NOMO-1 treated with DMSO at 0.1 percent for 48 hours (cell line): Measurements from ENCODE around the gene MRPS7.
A peak's percentile ranks its signal among the peaks of the same experiment; 100 is the strongest.
"Not testable (repeated sequence)": the region's sequence is repeated elsewhere in the genome, so short reads cannot be mapped to it uniquely, and the experiment has no call there.

Experiments
- DNase-seq: peaks from one replicate; lab custom pipeline; 2025; ENCODE audit not compliant: unreplicated experiment; lab: John Stamatoyannopoulos, UW

Gene MRPS7

DNA sequence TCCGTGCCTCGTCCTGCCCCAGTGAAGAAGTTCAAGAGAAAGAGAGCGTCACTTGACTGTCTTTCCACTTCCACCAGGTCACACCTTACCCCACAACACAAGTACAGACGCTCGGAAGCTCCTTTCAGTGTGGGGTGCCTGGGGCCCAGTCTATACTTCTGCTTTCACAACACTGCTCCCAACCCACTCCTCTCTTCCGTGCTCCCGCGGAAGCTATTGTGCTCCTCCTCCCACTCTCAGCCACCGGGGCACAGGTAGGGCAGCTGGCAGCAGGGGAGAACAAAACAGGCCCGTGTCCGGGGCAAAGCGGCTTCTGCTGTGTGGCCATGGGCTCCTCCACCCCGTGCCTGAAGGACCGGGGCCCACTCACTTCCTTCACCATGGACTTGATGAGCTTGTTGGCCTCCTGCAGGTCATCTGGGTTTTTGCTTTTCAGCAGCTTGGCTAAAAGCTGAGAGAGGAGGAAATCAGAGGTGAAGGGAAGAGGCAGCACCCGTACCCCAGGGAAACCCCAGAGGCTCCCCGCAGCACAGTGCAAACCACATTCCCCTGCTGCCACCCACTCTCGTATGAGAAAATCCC lies 19.1 kb upstream of the MRPS7 start:
- DNase-seq = no peak

DNA sequence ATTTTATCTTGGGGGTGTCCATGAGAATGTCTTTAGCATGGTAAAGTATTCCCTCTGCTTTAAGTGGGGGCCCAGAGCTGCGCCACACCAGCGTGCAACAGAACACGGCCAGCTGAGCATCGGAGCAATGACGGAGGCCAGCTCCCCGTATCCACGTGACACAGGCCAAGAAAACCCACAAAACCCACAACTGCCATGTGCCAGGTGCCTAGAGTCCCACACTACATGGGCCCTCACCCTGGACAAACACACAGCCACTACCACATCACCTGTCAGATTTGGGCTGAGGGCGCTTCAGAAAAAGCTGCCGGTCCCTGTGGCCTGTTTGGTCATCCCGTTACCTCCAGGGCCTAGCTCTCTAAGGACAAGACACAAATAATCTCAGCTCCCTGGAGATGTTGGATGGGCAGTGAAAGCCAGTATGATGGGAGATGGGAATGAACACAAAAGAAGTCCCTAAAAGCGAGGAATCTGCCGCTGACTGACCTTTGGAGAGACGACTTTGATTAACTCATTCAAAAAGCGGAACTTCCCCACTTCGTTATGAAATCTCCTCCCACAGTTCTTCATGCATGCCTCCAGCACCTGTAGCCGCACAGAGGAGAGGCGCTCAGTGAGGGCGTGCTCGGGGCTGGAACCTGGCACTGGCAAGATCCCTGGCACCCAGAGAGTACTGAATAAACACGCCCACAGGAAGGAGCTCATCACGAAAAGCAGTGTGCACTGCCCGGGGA lies 17.4 kb upstream of the MRPS7 start:
- DNase-seq = peak; percentile 90

DNA sequence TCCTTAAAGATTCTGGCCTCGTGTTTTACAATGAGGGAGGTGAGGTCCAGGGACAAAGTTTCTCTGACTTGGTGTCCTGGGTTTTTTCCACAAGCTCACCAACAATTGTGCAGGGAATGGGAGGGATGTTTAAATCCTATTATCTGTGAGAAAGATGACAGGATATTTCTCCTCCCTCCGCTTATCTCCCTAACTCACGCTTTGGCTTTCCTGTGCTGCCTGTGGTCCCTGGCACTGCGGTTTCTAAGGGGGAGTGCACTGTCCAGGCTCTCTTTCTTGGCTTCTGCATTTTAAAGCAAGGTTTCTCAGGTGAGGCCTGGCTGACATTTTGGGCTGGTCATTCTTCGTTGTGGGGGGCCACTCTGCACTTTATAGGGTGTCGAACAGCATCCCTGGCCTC lies 16.7 kb upstream of the MRPS7 start:
- no peak for DNase-seq

DNA sequence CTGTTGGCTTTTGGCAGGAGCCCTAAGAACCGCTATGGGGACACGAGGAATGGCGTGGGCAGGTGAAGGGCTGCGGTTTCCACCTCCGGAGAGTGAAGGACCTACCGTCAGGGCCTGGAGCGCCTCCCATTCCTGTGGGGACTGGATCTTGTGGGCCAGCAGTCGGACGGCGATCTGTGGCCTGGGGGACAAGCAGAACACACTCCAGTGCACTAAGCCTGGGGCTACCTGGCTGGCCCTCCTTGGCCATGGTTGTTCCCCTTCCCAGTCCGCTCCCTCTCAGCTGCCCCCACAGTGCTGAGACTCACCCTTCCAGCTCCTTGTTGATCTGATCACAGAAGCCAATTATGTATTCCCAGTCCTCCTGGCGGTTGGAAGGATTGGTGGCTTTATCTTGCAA lies 15.3 kb upstream of the MRPS7 start:
- DNase-seq = no peak

DNA sequence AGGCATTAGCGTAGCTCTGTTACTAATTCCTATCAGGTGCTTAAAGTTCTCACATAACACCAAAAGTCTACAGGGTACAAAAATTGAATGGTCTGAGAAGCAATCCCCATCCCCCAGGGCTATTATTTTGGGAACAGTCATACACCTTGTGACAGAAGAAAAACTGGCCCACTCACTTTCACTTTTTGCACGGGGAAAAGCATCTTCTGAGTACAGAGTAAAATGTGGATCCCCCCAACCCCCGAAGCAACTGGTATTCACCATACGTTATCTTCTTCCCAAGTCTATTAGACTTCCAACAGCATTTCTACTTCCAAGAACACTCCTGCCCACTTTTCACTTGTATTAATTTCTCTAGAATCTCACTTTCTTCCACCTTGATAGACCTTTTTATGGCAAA lies 12.1 kb upstream of the MRPS7 start:
- no peak for DNase-seq

DNA sequence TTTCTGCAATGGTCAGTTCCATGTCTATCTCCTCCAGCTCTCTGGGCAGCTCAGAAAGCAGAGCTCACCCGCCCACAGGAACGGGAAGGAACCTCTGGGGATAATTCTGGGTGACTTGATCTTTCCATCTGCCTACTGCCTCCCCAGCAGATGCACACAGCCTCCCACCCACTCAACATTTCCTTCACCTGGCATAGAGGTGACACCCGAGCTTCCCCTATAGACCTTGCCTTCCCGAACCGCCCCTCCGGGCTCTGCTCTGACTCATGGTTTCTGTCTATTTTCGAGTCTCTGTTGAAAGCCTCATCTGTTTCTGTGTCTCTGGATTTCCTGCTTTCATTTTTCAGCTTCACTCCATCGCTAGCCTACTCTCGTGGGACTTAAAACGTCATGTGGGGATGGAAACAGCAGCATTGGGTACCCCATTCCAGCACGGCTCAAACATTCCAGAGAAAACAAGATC lies 11.6 kb upstream of the MRPS7 start:
- DNase-seq = peak; percentile 42

DNA sequence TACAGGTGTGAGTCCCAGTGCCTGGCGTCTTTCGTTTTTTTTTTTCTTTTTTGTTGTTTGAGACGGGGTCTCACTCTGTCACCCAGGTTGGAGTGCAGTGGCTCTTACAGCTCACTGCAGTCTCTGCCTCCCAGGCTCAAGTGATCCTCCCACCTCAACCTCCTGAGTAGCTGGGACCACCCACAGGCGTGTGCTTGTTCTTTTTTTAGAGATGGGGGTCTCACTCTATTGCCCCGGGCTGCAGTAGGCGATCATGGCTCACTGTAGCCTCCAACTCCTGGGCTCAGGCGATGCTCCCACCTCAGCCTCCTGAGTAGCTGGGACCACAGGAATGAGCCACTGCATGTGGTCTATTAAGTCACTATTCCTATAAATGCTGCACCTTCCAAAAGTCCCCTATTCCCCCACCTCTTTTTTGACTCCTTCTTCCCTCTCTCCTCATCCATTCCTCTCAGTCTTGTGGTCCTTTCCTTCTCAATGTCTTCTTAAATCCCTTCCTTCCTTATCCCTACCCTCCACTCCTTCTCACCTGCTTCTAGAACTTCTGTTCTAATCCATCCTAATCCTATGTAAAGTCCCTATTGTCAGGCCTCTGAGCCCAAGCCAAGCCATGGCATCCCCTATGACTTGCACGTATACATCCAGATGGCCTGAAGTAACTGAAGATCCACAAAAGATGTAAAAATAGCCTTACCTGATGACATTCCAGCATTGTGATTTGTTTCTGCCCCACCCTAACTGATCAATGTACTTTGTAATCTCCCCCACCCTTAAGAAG lies 9.5 kb upstream of the MRPS7 start:
- no peak for DNase-seq

DNA sequence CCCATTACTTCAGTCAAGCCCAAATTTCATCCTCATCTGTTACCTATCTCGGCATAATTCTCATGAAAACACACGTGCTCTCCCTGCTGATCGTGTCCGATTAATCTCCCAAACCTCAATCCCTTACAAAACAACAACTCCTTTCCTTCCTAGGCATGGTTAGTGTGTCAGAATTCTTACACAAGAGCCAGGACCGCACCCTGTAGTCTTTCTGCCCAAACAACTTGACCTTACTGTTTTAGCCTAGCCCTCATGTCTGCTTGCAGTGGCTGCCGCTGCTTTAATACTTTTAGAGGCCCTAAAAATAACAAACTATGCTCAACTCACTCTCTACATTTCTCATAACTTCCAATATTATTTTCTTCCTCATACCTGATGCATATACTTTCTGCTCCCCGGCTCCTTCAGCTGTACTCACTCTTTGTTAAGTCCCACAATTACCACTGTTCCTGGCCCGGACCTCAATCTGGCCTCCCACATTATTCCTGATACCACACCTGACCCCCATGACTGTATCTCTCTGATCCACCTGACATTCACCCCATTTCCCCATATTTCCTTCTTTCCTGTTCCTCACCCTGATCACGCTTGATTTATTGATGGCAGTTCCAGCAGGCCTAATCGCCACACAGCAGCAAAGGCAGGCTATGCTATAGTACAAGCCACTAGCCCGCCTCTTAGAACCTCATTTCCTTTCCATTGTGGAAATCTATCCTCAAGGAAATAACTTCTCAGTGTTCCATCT lies 5.6 kb upstream of the MRPS7 start:
- not testable (repeated sequence) for DNase-seq

DNA sequence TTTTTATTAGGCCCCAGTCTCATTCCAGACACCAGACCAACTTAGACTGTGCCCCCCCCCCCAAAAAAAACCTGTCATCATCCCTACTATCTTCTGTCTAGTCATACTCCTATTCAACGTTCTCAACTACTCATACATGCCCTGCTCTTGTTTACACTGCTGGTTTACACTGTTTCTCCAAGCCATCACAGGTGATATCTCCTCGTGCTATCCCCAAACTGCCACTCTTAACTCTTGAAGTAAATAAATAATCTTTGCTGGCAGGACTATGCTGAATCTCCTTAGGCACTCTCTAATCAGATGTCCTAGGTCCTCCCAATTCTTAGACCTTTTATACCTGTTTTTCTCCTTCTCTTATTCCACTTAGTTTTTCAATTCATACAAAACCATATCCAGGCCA lies 4.5 kb upstream of the MRPS7 start:
- not testable (repeated sequence) for DNase-seq

DNA sequence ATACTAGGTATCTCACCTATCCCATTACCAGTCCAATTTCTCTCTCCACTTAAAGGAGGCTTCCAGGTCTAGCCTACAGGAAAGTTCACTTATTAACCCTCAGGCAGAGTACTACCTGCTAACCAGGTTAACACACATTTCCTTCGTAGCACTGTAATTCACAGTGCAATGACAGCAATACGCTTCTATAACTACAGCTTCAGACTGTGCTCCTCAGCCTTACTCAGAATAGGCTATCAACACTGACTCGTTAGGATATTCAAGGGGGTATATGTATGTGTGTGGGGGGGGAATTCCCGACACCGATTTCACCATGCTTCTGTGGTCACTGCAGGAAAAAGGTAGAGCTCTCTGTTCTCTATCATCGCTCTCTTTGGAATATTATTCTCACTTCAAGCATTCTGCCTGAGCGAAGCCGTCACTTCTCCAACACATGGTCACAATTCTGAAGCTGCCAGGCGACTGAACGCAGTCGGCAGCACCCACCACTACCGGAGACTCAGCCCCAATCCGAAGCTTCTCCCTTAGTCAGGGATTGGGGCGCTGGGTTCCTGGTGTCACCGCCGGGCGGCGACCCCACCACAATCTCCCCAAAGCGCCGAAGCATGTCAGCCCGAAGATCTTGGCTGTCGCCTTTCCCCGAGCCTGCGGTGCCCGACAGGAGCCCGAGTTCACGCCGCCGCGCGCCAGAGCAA lies 891 bp upstream of the MRPS7 start:
- DNase-seq = peak; percentile 49

DNA sequence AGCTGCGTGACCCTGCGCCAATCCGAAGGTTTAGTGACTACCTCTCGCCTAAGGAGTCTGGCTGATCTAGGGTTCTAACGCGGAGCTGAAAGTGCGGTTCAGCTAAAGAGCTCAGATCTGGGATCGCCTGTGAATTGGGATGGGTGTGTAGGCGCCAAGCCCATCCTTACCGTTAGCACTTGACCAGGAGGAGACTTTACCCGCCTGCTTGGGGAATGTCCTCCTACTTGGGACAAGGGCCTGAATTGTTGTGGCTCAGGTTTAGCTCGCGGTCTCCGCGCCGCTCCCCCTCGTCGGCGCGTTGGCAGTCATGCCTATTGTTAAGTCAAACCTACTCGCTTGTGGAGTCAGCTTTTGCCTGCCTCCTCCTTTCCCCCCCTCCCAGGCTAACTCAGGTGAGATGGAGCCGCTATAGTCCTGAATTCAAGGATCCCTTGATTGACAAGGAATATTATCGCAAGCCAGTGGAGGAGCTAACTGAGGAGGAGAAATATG lies 480 bp downstream of the MRPS7 start:
- DNase-seq = no peak

DNA sequence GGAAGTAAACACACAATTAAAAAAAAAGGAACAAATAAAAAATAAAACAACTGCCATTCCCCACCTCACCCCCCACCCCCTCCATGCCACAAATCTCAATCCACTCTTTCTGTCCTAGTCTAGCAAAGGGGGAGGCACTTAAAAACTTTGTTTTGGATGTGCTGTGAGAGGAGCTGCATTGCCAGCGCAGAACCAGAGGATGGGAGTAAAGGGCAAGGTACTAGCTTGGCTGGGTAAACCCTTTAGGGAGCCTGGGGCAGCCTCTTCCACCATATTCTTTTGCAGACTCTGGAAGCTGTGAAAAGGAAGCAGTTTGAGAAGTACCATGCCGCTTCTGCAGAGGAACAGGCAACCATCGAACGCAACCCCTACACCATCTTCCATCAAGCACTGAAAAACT lies 1.4 kb downstream of the MRPS7 start:
- no peak for DNase-seq

DNA sequence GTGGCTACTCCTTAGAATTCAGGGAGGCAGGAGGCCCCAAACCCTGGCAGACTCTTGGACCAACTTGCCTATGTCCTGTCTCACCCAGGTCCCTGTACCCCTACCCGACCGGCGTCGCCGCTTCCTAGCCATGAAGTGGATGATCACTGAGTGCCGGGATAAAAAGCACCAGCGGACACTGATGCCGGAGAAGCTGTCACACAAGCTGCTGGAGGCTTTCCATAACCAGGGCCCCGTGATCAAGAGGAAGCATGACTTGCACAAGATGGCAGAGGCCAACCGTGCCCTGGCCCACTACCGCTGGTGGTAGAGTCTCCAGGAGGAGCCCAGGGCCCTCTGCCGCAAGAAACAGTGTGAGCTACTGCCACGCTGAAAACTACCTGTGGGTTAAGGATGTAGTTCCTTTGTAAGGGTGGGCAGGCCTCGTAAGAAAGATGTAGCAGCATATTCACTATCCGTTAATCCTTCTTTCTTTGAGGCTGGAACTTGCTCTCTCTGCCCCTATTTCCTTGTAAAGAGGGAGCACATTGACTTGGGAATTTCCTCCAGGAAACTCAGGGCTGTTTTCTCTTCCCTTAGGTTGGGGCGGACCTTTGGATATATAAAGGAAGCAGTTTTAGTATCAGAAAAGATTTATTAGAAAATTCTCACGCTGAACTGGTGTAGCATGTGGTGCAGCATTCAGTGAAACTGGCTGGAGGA lies 4.1 kb downstream of the MRPS7 start:
- no peak for DNase-seq

DNA sequence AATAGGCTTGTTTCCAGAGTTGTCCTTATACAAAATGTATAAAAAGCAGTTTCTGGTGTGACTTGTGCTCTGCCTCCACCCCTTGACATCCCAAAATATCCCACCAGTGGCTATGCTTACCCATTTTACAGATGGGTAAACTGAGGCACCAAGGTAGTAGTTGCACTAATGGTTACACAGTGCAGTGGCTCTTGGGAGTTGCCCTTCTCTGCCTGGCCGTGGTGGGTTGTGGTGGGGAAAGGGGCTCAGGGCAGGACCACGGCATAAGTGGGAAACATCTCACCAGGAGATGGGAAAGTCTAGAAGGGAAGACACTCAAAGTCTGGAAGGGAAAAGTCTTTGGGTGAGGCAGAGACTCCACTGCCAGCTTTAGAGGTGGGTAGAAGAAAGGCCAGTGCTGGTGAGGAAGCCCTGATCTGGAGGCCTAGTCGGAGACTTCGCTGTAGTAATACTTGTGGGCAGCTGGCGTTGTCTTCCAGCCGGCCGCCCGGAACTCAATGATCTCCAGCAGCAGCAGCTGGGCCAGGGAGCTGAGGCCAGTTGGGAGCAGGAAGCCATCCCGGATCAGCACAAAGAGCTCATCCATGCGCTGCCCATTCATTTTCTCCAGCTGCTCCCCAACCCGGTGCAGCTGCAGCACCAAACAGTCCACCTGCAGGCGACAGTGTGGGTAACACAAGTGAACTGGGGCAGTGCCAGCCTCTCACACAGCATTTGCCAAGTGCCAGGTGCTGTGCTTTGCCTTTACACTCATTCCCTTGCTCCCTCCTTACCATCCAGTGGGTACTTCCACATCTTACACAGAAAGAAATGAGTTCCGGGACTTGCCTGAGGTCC lies 4.9 kb downstream of the MRPS7 start:
- no peak for DNase-seq

DNA sequence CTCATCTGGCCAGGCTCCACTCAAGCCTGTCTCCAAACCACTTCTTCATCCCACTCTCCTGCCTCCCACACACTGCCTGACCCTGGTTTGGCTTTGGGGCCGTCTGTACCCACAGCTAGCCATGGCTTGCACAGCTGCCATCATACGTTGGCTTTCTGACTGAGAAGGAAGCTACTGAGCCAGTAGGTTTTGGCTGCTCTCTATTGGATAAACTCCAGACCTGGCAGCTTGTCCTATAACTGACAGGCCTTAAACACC lies 5.4 kb downstream of the MRPS7 start:
- no peak for DNase-seq

DNA sequence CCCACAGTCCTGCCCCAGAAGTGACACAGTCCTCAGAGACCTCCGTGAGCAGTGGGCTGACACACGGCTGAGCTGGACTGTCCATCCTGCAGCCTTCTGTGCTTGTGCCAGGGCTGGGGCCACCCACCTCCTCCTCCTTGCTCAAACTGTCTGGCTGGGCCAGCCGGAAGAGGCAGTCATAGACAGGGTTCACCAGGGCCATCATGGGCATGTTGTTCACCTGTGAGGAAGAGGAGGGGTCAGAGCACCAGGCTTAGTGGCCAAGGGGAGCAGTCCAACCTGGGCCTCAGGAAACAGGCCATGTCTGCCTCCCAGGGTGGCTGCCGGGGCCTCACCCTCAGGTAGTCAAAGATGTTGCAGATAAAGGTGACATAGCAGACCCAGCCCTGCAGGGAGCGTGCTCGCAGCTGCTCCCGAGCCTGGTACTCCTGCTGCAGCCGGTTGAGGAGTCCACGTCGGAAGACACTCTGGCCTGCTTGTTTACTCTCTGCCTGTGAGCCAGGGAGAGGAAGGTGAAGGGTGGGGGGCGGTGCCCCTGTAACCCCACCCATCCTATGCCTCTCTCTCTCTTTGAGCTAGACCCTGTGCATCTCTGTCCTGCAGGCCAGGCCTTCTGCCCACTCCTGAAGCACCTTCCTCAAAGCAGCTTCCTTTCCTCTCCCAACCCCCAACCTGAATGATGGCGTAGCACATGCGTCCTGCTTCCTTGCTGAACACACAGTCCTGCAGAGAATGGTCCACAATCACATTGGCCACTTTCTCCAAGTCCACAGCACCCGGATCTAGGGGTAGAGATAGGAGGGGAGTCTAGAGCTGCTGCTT lies 5.9 kb downstream of the MRPS7 start:
- DNase-seq = no peak

DNA sequence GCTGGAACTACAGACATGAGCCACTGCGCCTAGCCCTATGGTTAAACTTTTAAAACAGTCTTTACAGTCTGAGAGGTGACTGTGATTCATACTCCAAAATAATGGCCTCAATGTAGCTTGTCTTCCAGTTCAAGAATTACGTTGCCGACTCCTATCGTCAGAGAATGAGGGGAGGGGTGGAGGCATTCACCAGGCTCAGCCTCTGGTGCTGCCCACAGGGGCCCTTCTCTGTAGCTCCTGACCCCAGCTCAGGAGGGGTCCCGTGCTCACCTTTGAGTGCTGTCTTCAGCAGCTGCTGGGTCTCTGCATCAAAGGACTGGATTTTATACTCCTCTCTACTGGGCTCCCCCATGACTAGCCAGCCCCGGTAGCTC lies 8.2 kb downstream of the MRPS7 start:
- DNase-seq = no peak

DNA sequence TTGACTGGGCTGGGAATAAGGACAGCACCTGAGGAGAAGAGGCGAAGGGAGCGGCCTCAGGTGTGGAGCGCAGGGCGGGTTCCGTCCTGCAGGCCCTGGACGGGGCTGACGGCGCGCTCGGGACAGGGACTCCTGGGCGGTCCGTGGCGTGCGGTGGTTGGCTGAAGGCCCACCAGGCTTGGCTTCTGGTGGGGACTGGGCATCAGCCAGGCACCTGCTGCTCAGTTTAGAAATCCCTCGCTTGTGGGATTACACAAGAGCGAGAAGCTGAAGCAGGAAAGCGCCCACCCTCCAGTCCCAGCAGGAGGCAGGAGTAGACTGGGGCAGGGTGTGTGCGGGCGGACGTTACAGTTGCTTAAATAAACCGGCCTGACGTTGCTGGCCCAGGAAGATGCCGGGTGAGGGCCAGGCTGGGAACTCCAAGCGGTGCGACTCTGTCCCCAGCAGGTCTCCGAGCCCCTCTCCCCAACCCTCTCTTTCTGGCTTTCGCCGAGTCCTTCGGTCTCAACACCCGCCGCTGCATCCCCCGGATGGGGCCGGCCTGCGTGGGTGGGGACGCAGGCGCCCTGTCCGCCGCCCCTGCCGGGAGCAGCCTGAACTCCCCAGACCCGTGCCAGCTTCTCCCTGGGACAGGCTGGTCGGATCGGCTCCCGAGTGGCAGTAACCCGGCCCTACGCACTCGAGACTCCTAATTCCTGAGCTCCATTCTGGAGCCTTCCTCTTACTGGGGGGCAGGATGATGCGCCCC lies 8.7 kb downstream of the MRPS7 start:
- peak; percentile 70 for DNase-seq
